Measurements from ENCODE around the gene CCS. TPM values are rescaled to one million over a fixed set of nuclear protein-coding genes. Genes with fewer than 3 reads are reported as not detected.

The CCS gene
- total RNA-seq, 4 donors from 2014 or later: 30.6 to 70.1 (median 47.2) TPM

DNA sequence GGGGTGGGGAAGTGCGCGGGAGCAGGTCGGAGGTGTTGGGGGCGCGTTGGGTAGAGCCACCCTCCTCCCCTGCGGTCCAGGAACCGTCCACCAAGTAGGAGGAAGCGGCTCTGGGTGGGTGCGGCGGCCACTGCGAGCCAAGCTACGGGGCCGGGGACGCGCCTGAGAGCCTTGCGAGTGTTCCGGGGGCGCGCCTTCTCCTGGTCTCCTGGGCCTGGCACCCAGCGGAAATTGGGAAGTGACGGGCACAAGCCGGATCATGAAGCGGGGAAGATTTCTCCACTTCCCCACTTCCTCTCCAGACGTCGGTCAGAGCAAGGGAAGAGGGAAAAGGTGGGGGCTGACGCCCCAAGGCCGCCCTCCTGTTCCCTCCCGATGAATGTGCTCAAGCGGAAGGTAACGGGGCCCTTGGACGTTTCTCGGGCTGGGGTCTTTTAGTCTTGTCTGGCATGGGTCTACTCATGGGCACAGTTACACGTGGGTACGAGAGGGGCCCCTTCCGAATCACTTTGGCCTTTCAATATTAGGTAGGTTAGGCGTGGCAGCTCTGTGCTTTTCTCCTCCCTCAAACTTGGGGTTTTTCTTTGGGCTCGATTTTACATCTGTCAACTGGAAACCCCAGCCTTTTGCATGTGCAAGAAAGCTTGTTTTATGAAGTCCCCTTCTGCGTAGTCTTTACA, 24.3 kb downstream of the CCS start:
- no peaks in the 10 kb centered on the region for H3K27me3 ChIP-seq
- DNase-seq: no peak
- H3K9me3 ChIP-seq: no peaks in the 10 kb centered on the region
- H3K4me1 ChIP-seq: peaks cover 0 to 34% (median 20%) of the 10 kb centered on the region in 4 donors
- H3K4me3 ChIP-seq: peak overlapping the region; percentile 85 to 98 (median 92)
- TF ChIP-seq, protein P1, sequence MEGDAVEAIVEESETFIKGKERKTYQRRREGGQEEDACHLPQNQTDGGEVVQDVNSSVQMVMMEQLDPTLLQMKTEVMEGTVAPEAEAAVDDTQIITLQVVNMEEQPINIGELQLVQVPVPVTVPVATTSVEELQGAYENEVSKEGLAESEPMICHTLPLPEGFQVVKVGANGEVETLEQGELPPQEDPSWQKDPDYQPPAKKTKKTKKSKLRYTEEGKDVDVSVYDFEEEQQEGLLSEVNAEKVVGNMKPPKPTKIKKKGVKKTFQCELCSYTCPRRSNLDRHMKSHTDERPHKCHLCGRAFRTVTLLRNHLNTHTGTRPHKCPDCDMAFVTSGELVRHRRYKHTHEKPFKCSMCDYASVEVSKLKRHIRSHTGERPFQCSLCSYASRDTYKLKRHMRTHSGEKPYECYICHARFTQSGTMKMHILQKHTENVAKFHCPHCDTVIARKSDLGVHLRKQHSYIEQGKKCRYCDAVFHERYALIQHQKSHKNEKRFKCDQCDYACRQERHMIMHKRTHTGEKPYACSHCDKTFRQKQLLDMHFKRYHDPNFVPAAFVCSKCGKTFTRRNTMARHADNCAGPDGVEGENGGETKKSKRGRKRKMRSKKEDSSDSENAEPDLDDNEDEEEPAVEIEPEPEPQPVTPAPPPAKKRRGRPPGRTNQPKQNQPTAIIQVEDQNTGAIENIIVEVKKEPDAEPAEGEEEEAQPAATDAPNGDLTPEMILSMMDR (IDR thresholded peaks at IDR 0.05): no peak
- TF ChIP-seq POLR2A (IDR thresholded peaks at IDR 0.05): no peak
- H3K36me3 ChIP-seq: peaks cover 0 to 5% (median 0%) of the 10 kb centered on the region in 3 donors
- H3K27ac ChIP-seq: peak overlapping the region; percentile 94 to 99 (median 98)

DNA sequence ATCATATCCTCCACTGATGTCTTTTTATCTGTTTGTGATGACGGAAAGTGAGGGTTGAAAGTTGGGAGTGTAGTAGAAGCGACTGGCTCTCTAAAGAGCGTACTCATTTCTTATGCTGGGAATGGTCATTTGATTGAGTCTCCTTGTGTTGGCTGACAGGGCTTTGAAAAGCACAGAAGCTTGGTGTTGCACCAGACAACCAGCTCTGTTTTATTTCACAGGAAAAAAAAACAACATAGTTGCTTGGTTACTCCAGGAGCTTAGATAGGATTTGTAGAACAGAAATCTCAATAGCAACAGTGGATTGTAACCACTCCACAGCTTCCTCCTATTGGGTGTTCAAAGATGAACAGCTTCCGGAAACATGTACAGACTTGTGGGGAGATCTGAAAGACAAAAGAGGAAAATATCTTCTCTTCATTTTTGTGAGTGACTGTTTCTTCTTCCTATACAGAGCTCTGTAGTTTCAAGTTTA, 26.1 kb downstream of the CCS start:
- DNase-seq: no peak
- no peaks in the 10 kb centered on the region for H3K27me3 ChIP-seq
- H3K4me1 ChIP-seq: peaks cover 0 to 53% (median 25%) of the 10 kb centered on the region in 4 donors
- H3K9me3 ChIP-seq: no peaks in the 10 kb centered on the region
- H3K27ac ChIP-seq: peak overlapping the region; percentile 41 to 99 (median 74)
- peak overlapping the region; percentile 85 to 98 (median 92) for H3K4me3 ChIP-seq
- H3K36me3 ChIP-seq: peaks cover 0 to 14% (median 0%) of the 10 kb centered on the region in 3 donors
- TF ChIP-seq, protein P1 (IDR thresholded peaks at IDR 0.05): no peak
- TF ChIP-seq POLR2A (IDR thresholded peaks at IDR 0.05): no peak

DNA sequence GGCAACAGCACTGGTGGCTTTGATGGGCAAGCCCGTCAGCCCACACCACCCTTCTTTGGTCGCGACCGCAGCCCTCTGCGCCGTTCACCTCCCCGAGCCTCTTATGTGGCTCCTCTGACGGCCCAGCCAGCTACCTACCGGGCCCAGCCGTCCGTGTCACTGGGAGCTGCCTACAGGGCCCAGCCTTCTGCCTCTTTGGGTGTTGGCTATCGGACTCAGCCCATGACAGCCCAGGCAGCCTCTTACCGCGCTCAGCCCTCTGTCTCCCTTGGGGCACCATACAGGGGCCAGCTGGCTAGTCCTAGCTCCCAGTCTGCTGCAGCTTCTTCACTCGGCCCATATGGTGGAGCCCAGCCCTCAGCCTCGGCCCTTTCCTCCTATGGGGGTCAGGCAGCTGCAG, 31.5 kb downstream of the CCS start:
- TF ChIP-seq, protein P1 (IDR thresholded peaks at IDR 0.05): no peak
- no peak for TF ChIP-seq POLR2A (IDR thresholded peaks at IDR 0.05)
- no peak overlapping the region for H3K4me3 ChIP-seq
- peaks cover 0 to 45% (median 15%) of the 10 kb centered on the region in 4 donors for H3K4me1 ChIP-seq
- no peaks in the 10 kb centered on the region for H3K9me3 ChIP-seq
- peak overlapping the region in 1 of 4 donors; percentile 97 for H3K27ac ChIP-seq
- no peaks in the 10 kb centered on the region for H3K27me3 ChIP-seq
- no peak for DNase-seq
- H3K36me3 ChIP-seq: peaks cover 0 to 67% (median 0%) of the 10 kb centered on the region in 3 donors

DNA sequence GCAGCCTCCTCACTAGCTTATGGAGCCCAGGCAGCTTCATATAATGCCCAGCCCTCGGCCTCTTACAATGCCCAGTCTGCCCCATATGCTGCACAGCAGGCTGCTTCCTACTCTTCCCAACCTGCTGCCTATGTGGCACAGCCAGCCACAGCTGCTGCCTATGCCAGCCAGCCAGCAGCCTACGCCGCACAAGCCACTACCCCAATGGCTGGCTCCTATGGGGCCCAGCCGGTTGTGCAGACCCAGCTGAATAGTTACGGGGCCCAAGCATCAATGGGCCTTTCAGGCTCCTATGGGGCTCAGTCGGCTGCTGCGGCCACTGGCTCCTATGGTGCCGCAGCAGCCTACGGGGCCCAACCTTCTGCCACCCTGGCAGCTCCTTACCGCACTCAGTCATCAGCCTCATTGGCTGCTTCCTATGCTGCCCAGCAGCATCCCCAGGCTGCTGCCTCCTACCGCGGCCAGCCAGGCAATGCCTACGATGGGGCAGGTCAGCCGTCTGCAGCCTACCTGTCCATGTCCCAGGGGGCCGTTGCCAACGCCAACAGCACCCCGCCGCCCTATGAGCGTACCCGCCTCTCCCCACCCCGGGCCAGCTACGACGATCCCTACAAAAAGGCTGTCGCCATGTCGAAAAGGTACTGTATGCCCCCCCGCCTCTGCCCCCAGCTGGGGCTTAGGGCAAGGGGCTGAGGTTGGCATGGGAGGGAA, 32.2 kb downstream of the CCS start:
- DNase-seq: no peak
- Histone ChIP-seq H3K27ac (no peak overlapping the region), H3K4me1 (peaks cover 0 to 40% (median 9%) of the 10 kb centered on the region in 4 donors), H3K27me3 (no peaks in the 10 kb centered on the region), H3K9me3 (no peaks in the 10 kb centered on the region), H3K36me3 (peaks cover 0 to 74% (median 0%) of the 10 kb centered on the region in 3 donors), H3K4me3 (no peak overlapping the region)
- TF ChIP-seq POLR2A (IDR thresholded peaks at IDR 0.05): no peak
- TF ChIP-seq, protein P1 (IDR thresholded peaks at IDR 0.05): no peak

DNA sequence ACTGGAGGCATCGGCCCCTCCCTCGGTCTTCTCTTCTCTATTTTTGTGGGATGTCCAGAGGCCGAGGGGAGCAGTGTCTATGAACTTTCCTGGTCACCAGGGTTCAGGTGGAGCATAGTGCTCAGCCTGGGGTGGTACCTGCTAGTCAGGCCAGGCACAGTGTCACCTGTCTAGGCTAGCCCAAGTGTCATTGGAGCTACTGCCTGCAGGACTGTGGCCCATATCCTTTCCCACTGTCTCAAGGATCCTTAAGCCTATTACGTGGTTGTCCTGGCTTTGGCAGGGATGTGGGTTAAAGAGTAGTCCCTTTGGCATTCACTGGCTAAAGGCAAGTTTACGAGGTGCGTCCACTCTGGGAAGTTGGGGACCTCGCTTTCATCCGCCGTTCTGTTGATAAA, 32.8 kb downstream of the CCS start:
- peaks cover 0 to 34% (median 7%) of the 10 kb centered on the region in 4 donors for H3K4me1 ChIP-seq
- H3K9me3 ChIP-seq: no peaks in the 10 kb centered on the region
- TF ChIP-seq, protein P1 (IDR thresholded peaks at IDR 0.05): no peak
- TF ChIP-seq POLR2A (IDR thresholded peaks at IDR 0.05): no peak
- H3K27me3 ChIP-seq: no peaks in the 10 kb centered on the region
- no peak overlapping the region for H3K4me3 ChIP-seq
- no peak overlapping the region for H3K27ac ChIP-seq
- no peak for DNase-seq
- H3K36me3 ChIP-seq: peaks cover 0 to 78% (median 0%) of the 10 kb centered on the region in 3 donors

All from Peyer's patch (tissue), 4 donors.